GM23248 (cell line): Measurements from ENCODE around the gene ZBTB32. TPM values are rescaled to one million over a fixed set of nuclear protein-coding genes. Genes with fewer than 3 reads are reported as not detected.

ENCODE experiments used
- DNase-seq: peaks from one replicate; pipeline ENCODE4 v3.0.0-alpha.2; 2015
- H2AFZ ChIP-seq: fragments of 200-600 bp; sonication (generic); 2 replicates; pipeline ENCODE4 v1.6.1; 2016; ENCODE audit warnings: antibody characterized with exemption
- H3F3A ChIP-seq: fragments of 200-600 bp; sonication (generic); 2 replicates; pipeline ENCODE4 v1.6.1; 2016; ENCODE audit warnings: mild to moderate bottlenecking, antibody characterized with exemption, mixed run types; ENCODE audit not compliant: insufficient read depth
- H3K27ac ChIP-seq: fragments of 200-600 bp; sonication (generic); 2 replicates; pipeline ENCODE4 v1.5.1; 2016; ENCODE audit warnings: mild to moderate bottlenecking
- H3K27me3 ChIP-seq: fragments of 200-600 bp; sonication (generic); replicated peaks from 2 replicates; pipeline ENCODE4 v1.6.1; 2016; ENCODE audit warnings: mild to moderate bottlenecking; ENCODE audit not compliant: insufficient read depth
- H3K36me3 ChIP-seq: fragments of 200-600 bp; sonication (generic); 2 replicates; pipeline ENCODE4 v1.6.1; 2016; ENCODE audit warnings: low read depth, mild to moderate bottlenecking
- H3K4me1 ChIP-seq: fragments of 200-600 bp; sonication (generic); 2 replicates; pipeline ENCODE4 v1.6.1; 2016; ENCODE audit warnings: mild to moderate bottlenecking; ENCODE audit not compliant: insufficient read depth
- H3K4me2 ChIP-seq: fragments of 200-600 bp; sonication (generic); one replicate; pipeline ENCODE4 v1.6.1; 2016; ENCODE audit warnings: mild to moderate bottlenecking; ENCODE audit not compliant: unreplicated experiment
- H3K4me3 ChIP-seq: fragments of 200-600 bp; sonication (generic); 2 replicates; pipeline ENCODE4 v1.5.1; 2016; ENCODE audit warnings: mild to moderate bottlenecking
- H3K79me2 ChIP-seq: fragments of 200-600 bp; sonication (generic); 2 replicates; pipeline ENCODE4 v1.6.1; 2016; ENCODE audit warnings: mild to moderate bottlenecking; ENCODE audit not compliant: insufficient read depth
- H3K9ac ChIP-seq: fragments of 200-600 bp; sonication (generic); 2 replicates; pipeline ENCODE4 v1.6.1; 2016; ENCODE audit warnings: mild to moderate bottlenecking
- H3K9me2 ChIP-seq: fragments of 200-600 bp; sonication (generic); 2 replicates; pipeline ENCODE4 v1.6.1; 2016; ENCODE audit warnings: mixed run types, mild to moderate bottlenecking, moderate library complexity; ENCODE audit not compliant: insufficient read depth
- H3K9me3 ChIP-seq: fragments of 200-600 bp; sonication (generic); one replicate; pipeline ENCODE4 v1.6.1; 2017; ENCODE audit warnings: low read depth
- H4K20me1 ChIP-seq: fragments of 200-600 bp; sonication (generic); 2 replicates; pipeline ENCODE4 v1.6.0; 2016; ENCODE audit not compliant: insufficient read depth
- EZH2 ChIP-seq: fragments of 200-600 bp; sonication (generic); IDR thresholded peaks from 2 replicates; pipeline ENCODE4 v1.6.1; 2018; ENCODE audit warnings: antibody characterized with exemption, mild to moderate bottlenecking; ENCODE audit not compliant: insufficient read depth, poor library complexity, severe bottlenecking
- EZH2phosphoT487 ChIP-seq: fragments of 200-600 bp; sonication (generic); IDR thresholded peaks from 2 replicates; pipeline ENCODE4 v1.6.1; 2018; ENCODE audit warnings: antibody characterized with exemption, moderate library complexity, mild to moderate bottlenecking, low read depth; ENCODE audit not compliant: insufficient read depth
- WGBS, 2 experiments: methylation state at CpG; one replicate each; pipeline ENCODE4 v1.1.6; 2015 to 2017; ENCODE audit warnings: low lambda C conversion rate in 2 of 2, low coverage in 1 of 2; ENCODE audit errors: missing lambda C conversion rate in 2 of 2; 5-methylcytosine and 5-hydroxymethylcytosine counted together
- in situ Hi-C: fragments of 300-500 bp; cut with MboI; formaldehyde crosslinking; loops from 2 replicates; pipeline ENCODE4 v1.15.0; 2020
- polyA plus RNA-seq: library from polyadenylated mRNA; unstranded; fragments of >200 nt; fragmentation: Nextera tagmentation; extraction: Ambion mirVana; gene quantifications from 2 replicates; pipeline ENCODE4 v1.2.1, GENCODE V29; 2016
- total RNA-seq: library from RNA; depleted of rRNA; stranded (reverse); fragments of >200 nt; shearing (Covaris generic); gene quantifications from 2 replicates; pipeline ENCODE4 v1.2.3, GENCODE V29; 2014

ZBTB32 gene
- total and polyA plus RNA-seq, 2 experiments from 2014 or later = not detected

DNA sequence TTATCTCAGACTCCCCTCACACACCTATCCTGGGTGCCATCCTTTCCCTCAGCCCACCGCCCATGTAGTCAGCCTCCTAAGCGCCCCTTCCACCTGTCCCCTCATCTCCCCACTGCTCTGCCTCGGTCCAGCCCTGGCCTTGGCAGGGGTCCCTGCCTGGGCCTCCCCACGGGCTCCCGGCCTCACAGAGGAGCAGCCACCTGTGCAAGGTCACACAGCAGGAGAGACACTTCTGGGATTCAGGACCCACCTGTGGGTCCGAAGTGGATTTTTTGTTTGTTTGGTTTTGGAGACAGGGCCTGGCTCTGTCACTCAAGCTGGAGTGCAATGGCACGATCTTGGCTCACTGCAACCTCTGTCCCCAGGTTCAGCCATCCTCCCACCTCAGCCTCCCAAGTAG lies 38.8 kb upstream of the ZBTB32 start:
- peaks cover 9% of the 10 kb centered on the region; the same call in 1 of the 2 replicates for H3F3A ChIP-seq
- no peaks in the 10 kb centered on the region for H3K4me1 ChIP-seq
- H3K4me3 ChIP-seq = no peak overlapping the region
- DNase-seq = no peak
- TF ChIP-seq EZH2phosphoT487 = no peak
- TF ChIP-seq EZH2 = no peak
- WGBS, 2 experiments = 52 to 54% methylated on average over 7 of the region's 7 CpGs
- H3K4me2 ChIP-seq = no peak overlapping the region
- H3K9me3 ChIP-seq = no peaks in the 10 kb centered on the region
- in situ Hi-C loops = no loop called here
- H3K36me3 ChIP-seq = no peaks in the 10 kb centered on the region
- H3K27me3 ChIP-seq = 0 out of 2 replicates have a peak, but pooled peaks cover 8% of the 10 kb centered on the region
- H3K27ac ChIP-seq = no peak overlapping the region
- H4K20me1 ChIP-seq = no peaks in the 10 kb centered on the region
- H2AFZ ChIP-seq = no peak overlapping the region
- no peak overlapping the region for H3K9ac ChIP-seq
- H3K9me2 ChIP-seq = no peaks in the 10 kb centered on the region
- H3K79me2 ChIP-seq = no peaks in the 10 kb centered on the region

DNA sequence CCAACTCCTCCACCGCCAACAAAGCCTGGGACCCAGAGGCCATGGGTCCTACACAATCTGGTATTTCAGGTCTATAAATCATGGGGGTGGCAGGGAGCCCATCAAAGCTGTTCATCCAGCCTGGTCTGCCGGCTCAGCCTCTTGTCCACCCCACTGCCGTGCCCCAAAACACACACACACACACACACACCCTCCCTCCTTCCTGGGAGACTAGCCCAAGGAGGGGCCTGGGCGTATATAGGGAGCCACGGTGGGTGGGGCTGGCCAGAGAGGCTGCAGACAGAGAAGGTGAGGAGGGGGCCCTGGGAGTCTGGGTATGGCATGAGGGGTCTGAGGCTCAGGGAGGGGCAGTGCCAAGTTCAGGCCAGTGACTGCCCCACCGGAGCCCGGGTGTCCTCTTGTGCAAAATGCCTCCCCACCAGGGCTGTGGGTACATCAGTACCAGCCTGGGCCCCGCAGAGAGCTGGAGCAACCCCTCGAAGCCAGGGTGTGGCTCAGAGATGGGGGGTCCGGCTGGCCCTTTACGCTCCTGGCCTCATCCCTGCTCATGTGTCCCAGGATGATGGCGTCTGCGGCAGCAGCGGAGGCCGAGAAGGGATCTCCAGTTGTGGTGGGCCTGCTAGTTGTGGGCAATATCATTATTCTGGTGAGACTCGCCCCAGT lies 38.0 kb upstream of the ZBTB32 start, which contains the start of gene UPK1A:
UPK1A (plus strand) TSS at position 267 of the 663 bp plus-strand sequence; CDS start at position 563, 296 bp downstream.
- Histone ChIP-seq H3K9ac (no peak within 1 kb of the TSS), H3K4me1 (no peaks in the 10 kb centered on the region), H3F3A (0 out of 2 replicates have a peak, but pooled peaks cover 1% of the 10 kb centered on the region), H3K36me3 (no peaks in the 10 kb centered on the region), H3K4me2 (no peak within 1 kb of the TSS), H3K9me3 (no peaks in the 10 kb centered on the region), H3K27ac (no peak within 1 kb of the TSS), H3K27me3 (peaks cover 8% of the 10 kb centered on the region; the same call in 1 of the 2 replicates), H3K79me2 (no peaks in the 10 kb centered on the region), H3K9me2 (no peaks in the 10 kb centered on the region), H3K4me3 (no peak within 1 kb of the TSS), H4K20me1 (no peaks in the 10 kb centered on the region), H2AFZ (no peak within 1 kb of the TSS)
- WGBS, 2 experiments = 59 to 60% methylated on average over 15 to 16 of the region's 16 CpGs
- no peak for DNase-seq
- in situ Hi-C loops = no loop called here
- no peak for TF ChIP-seq EZH2
- no peak for TF ChIP-seq EZH2phosphoT487

DNA sequence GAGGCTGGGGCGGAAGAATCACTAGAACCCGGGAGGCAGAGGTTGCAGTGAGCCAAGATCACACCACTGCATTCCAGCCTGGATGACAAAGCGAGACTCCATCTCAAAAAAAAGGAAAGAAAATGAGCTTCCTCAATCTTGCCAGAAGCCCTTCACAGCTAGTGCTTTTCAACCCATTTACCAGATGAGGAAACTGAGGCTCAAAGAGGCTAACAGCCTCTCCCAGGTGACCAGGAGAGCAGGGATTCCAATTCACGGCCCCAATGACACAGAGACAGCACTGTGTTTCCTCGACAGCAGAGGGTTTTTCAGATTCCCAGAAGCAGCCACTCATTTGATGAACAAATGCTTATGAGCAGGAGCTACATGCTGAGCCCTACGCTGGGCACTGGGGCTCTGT lies 34.8 kb upstream of the ZBTB32 start:
- H3K9me2 ChIP-seq = no peaks in the 10 kb centered on the region
- H3K27me3 ChIP-seq = peaks cover 14% of the 10 kb centered on the region
- H3K9me3 ChIP-seq = no peaks in the 10 kb centered on the region
- H3K4me1 ChIP-seq = no peaks in the 10 kb centered on the region
- H3F3A ChIP-seq = no peaks in the 10 kb centered on the region
- H4K20me1 ChIP-seq = no peaks in the 10 kb centered on the region
- no peak for DNase-seq
- H2AFZ ChIP-seq = no peak overlapping the region
- WGBS, 2 experiments = 41 to 53% methylated on average over 6 of the region's 6 CpGs
- no peaks in the 10 kb centered on the region for H3K79me2 ChIP-seq
- TF ChIP-seq EZH2phosphoT487 = no peak
- H3K36me3 ChIP-seq = no peaks in the 10 kb centered on the region
- in situ Hi-C loops = no loop called here
- no peak overlapping the region for H3K9ac ChIP-seq
- H3K4me2 ChIP-seq = no peak overlapping the region
- H3K4me3 ChIP-seq = no peak overlapping the region
- no peak overlapping the region for H3K27ac ChIP-seq

DNA sequence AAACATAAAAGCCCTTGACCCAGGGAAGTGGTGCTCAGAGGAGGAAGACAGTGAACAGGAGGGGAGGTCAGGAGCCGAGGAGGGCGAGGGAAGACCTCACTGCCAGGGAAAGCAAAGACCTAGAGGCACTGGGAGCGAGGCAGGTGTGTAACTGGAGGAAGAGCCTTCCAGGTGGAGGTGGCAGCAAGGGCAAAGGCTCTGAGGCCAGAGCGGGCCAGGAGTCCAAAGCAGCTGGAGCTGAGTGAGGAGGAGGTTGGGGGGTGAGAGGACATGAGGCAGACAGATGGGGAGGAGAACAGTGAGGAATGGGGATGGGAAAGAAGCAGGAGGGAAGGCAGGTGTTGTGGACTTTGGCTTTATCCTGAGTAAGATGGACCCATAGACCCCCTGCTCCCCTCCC lies 34.4 kb upstream of the ZBTB32 start:
- H3K27ac ChIP-seq = no peak overlapping the region
- DNase-seq = no peak
- H3K4me3 ChIP-seq = no peak overlapping the region
- no peak overlapping the region for H2AFZ ChIP-seq
- H3K4me2 ChIP-seq = no peak overlapping the region
- H3K27me3 ChIP-seq = peaks cover 14% of the 10 kb centered on the region
- WGBS, 2 experiments = 16 to 27% methylated on average over 4 of the region's 4 CpGs
- no peaks in the 10 kb centered on the region for H4K20me1 ChIP-seq
- H3K4me1 ChIP-seq = no peaks in the 10 kb centered on the region
- TF ChIP-seq EZH2phosphoT487 (no peak), EZH2 (no peak)
- in situ Hi-C loops = no loop called here
- no peaks in the 10 kb centered on the region for H3K9me2 ChIP-seq
- H3K36me3 ChIP-seq = no peaks in the 10 kb centered on the region
- no peaks in the 10 kb centered on the region for H3K79me2 ChIP-seq
- H3K9me3 ChIP-seq = no peaks in the 10 kb centered on the region
- no peaks in the 10 kb centered on the region for H3F3A ChIP-seq
- H3K9ac ChIP-seq = no peak overlapping the region
